ENCODE measurements around the gene ACAD8.
"Not testable (repeated sequence)": the region's sequence is repeated elsewhere in the genome, so short reads cannot be mapped to it uniquely, and the experiment has no call there.

Gene ACAD8

DNA sequence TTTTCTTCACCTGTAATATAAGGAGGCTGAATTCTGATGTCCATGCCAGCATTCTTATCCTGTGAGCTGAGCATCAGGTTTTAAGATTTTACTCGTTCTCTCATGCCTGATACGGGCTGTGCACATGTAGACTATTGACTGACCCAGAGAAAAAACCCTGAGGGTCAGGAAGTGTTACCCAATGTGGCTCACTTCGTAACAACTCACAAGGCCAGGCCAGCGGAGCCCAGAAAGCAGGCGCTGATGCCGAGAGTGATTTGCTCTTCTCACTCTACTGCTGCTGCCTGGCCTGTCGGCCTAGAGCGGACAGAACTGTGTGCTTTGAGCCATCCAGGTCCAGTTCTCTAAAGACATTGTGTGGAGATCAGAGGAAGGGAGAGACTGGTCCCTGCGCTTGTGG lies 11.0 kb upstream of the ACAD8 start:
- no peak for DNase-seq

DNA sequence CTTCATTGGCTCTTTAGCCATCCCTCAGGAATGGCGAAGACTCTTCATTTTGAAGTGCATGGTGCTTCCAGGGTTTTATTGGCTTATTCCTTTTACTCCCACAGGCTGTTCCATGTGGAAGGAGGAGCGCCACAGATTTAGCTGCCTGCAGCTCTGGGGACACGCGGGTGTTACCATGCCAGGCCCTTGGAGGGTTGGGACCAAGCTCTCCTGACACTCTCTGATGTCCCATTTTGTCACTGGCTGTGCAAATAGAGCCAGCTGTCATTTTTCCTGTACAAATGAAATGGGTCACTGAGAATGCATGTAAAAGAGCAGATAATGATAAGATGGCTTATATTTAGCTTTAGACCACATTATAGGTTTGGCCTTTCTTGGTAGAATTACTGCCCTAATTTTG lies 9.5 kb upstream of the ACAD8 start:
- no peak for DNase-seq

DNA sequence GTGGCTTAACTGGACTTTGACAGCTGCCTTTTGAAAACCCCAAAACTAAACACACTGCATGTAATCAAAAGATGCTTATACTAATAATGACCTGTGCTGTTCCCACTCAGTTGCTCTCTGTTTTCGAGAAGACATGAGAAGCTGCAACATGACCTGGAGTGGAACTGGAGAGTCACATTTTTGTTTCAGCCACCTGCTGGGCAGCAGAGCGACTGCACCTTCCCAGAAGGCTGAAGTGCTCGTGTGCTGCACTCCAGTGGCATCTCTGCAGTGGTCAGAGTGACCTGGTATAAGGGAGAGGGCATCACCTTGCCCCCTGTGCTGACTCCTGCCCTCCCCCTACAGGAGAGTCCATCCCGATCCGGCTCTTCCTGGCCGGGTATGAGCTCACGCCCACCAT lies 8.8 kb upstream of the ACAD8 start:
- DNase-seq = no peak

DNA sequence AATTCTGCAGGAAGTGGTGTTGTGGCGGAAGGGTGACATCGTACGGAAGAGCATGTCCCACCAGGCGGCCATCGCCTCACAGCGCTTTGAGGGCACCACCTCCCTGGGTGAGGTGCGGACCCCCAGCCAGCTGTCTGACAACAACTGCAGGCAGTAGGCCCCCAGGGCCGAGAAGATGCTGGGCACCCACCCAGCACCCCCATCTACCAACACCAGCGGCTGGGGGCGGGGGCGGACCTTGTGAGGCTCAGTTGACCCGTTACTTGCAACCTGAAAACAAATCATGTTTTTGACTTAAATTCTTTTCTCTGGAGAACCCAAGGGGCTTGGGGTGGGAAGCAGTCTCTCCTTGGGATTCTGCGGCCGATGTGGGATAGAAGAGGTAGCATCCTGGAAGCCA lies 7.9 kb upstream of the ACAD8 start:
- no peak for DNase-seq

DNA sequence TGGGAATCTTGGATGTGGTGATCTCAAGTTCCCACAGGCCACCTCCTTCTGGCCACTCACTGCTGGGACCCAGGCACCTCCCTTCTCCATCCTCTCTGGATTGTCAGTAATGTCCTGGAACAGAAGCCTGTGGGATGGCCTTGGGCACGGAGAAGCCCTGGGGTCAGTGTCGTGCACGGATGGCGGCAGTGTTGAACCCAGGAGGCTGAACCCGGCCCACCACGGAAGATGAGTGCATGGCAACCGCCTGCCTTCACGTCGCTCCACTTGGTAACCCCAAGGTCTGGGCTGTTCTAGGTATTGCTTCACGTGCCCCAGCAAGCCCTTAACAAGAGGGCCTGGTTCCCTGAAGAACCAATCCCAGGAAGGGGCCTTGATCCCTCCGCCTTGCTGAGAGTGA lies 7.3 kb upstream of the ACAD8 start:
- no peak for DNase-seq

DNA sequence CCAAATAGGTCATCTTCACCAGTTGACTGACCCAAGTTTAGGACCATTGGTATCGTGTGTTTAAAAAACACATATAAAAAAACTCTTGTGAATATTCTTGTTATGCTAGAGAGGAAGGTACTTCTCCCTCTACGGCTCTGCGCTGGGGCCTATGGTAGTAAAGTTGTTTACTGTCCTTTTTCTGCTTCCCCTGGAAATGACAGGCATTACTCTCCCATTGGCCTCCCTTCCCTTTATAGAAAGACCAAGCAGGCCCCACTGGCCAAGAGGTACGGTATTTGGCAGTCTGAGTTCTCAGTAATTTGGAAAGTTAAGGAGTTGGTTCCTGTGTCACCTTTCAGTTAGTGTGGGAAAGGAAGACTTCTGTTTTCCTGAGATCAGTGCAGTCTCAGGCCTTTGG lies 6.7 kb upstream of the ACAD8 start:
- DNase-seq = no peak

DNA sequence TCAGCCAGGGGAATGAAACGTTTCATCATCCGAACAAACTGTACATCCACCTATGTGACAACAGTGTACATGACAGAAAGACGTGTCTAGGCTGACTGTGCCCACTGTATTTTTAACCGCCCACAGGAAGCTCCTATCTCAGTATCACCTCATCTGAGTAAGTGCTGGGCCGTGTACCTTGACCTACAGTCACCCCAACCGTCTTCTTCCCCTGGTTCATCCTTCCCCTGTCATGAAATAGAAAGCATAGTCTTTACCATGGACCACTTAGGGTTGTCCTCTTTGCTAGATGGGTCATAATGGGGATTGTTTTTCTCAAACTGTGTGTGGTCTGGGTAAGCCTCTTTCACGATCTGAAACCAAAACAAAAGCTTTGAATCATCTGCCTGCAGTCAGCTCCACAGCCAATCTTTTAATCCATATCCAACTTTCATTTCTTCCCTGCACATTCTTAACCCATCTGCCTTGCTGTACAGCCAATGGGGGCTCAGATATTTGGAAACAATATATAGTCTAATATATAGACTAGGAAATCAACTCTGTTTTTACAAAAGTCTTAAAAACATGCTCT lies 4.4 kb upstream of the ACAD8 start:
- DNase-seq = no peak

DNA sequence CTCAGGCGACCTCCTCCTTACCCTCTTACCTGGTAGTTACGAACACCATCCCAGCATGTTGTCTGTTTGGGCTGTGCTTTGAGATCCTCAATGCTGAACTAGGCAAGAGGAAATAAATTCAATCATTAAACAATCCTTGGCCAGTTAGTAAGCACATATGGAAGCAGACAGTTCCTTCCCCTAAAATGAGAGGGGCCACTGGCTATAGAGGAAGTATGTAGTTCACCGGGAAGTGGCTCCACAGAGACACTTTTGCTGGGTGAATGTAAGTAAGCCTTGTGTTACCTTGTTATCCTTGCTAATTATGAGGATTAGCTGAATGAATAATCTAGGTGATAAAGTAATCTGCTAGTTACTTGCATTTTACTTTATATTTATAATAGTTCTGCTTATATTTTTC lies 3.1 kb upstream of the ACAD8 start:
- DNase-seq = peak; percentile 39

DNA sequence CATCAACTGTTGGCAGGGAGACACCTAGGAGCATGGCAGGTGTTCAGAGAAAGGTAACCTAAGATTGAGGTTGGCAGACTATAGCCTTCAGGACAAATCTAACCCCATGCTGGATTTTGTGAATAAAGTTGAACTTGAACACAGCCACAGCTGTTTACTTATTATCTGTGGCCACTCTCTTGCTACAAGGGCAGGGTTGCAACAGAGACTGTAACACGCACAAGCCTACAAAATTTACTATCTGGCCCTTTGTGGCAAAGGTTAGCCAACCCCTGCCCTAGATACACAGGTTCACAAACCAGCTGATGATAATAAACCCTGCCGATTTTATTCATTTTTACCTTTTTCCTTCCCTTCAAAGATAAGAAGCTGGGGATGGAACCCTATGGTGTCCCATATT lies 2.7 kb upstream of the ACAD8 start:
- no peak for DNase-seq

DNA sequence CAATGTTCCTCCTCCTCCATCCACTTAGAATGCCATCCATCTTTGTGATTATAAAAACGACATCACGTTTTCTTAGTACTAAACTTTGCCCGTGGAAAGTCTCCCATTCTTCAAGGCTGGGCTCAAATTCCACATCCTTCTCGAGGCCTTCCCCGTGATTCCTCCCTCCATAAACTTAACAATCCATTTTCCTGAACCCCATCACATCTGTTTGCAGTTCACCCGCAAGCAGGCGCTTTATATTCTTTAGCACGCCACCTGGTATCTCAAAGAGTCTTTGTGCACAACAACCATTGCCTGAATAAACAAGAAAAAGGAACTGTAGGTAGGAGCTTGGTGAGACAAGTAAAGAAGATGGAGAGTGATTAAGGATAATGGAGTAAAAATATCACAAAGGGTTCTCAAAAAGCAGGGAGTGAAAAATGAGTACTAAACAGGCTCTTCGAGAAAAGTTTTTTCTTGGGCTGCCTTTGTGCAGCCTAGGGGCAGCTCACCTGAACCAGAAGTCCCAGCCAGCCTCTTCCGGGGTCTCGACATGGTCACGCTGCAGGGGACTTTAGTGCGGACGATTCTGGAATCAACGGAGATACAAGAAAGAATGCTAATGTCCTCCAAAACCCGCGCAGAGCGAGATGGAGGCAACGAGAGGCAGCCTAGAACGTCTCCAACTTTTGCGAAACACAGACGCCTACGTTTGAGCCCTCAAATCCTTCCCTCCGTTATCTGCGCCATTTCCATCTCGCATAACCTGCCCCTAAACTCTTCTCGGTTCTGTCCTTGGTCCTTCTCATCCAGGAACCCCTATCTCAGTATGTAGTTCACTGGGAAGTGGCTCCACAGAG lies 801 bp upstream of the ACAD8 start:
- DNase-seq = peak; percentile 54

DNA sequence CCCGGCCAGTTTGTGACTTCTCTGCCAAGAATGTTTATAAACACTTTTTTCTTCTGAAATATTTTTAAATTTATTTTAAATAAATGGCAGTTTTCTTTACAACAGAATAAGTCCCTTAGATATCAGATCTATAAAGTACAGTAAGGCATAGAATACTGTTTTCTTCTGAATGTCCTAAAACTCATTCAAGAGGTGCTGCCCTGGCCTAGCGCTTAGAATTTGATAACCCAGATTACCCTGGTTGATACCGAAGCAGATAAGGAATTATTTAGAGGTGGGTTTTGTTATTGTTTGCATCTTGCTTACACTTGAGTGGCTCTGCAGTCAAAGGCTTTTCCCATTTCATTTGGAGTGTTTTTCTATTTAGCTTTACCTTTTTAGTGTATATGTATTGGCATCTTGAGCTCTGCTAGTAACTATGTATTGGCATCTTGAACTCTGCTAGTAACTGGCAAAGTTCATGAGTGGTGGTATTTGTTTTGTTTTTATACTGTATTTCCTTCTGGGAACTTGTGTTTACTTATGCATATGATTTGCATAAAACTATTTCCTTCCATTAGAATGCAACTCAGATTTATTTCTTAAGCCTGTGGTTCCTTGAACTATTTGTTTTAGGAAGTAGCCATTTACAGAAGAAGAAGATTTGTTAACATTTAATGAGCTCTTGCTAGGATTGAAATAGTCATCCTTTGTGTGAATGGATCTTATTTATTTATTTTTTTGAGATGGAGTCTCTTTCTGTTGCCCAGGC lies 1.2 kb downstream of the ACAD8 start:
- peak; percentile 60 for DNase-seq

DNA sequence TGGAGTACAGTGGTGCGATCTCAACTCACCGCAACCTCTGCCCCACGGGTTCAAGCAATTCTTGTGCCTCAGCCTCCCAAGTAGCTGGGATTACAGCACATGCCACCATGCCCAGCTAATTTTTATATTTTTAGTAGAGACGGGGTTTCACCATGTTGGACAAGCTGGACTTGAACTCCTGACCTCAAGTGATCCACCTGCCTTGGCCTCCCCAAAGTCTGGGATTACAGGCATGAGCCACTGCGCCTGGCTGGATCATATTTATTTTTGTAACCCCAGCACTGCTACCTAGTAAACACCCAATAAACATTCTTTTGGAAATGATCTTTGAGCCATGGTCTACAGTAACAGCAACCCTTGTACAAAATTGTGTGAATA lies 1.8 kb downstream of the ACAD8 start:
- DNase-seq = not testable (repeated sequence)

DNA sequence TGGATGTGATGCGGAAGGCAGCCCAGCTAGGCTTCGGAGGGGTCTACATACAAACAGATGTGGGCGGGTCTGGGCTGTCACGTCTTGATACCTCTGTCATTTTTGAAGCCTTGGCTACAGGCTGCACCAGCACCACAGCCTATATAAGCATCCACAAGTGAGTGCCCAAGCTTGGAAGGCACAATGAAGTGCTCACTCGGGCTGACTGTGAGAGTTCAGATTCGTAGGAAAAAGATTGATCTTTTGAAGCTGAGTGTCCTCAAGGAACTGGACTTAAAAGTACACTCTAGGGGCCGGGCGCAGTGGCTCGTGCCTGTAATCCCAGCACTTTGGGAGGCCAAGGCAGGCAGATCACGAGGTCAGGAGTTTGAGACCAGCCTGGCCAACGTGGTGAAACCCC lies 3.7 kb downstream of the ACAD8 start:
- no peak for DNase-seq

DNA sequence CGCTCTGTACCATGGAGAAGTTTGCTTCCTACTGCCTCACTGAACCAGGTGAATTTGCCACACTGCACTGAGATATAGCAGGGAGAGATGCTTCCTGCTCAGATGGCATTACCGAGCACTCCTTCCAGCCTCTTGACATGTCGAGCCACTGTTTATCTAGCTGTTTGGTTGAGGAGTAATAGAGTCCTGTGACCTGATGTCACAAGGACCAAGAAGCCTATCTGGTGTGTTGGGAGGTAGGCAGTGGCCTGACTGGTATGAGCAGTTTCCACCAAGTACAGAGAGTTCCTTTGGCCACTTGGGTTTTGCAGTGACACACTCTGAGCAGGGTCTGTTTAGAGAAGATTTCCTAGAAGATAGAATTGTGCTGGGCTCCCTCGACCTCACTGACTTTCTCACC lies 5.2 kb downstream of the ACAD8 start:
- DNase-seq = no peak

DNA sequence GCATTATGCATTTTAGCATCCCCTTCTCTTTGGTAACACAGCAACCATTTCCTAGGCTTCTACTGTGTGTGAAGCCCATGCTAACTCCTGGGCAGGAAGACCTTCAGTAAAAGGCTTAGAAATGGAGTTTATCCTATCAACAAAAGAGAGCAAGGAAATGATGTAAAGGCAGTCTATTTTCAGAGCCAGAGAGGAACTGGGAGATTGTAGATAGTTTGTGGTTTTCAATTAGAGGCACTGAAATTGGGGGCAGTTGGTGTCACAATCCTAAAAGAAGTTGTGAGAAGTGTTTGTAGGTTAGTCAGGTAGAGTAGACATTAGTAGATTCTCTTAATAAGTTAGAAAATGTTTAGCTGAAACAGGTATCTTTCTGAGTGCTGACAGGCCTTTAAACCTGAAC lies 7.1 kb downstream of the ACAD8 start:
- DNase-seq = no peak

DNA sequence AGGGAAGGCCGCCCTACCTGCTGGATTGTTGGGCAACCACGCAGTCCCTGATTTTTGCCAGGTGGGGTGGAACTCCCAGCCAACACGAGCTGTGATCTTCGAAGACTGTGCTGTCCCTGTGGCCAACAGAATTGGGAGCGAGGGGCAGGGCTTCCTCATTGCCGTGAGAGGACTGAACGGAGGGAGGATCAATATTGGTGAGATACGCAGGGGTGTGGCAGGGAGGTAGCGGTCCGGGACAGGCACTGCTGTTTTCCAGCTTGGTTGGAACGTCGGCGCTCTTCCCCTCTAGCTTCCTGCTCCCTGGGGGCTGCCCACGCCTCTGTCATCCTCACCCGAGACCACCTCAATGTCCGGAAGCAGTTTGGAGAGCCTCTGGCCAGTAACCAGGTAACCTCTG lies 7.6 kb downstream of the ACAD8 start:
- no peak for DNase-seq

DNA sequence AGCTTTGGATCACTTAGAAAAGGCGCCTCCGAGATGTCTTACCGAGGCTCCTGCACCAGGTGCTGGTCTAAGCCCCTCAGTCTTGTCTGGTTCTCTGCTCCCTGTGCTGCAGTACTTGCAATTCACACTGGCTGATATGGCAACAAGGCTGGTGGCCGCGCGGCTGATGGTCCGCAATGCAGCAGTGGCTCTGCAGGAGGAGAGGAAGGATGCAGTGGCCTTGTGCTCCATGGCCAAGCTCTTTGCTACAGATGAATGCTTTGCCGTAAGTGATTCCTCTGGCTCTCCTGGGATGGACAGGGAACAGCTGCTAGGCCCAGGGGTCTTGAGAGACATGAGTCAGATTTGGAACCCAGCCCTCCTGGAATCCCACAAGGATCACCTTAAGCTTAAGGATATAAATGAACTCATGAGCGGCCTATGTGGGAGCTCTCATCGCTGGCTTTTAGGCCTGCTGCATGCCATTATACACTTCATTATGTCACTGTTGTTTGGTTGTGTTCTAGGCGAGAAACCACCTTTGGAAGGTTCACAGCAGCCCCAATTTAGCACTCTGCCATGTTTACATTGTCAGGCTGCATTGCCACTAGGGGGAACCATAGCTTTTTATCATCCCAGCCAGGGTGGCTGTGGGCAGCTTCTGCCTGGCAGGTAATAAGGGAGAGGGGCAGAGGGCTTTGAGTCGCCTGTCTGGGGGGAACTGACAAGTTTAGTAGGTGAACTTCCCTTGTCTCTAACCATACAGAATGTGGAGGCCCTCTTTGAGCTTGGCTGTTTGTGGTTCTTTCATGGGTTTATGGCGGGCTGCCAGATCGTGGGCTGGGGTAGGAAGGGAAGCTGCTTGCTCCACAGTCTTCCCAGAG lies 8.5 kb downstream of the ACAD8 start:
- peak; percentile 15 for DNase-seq

DNA sequence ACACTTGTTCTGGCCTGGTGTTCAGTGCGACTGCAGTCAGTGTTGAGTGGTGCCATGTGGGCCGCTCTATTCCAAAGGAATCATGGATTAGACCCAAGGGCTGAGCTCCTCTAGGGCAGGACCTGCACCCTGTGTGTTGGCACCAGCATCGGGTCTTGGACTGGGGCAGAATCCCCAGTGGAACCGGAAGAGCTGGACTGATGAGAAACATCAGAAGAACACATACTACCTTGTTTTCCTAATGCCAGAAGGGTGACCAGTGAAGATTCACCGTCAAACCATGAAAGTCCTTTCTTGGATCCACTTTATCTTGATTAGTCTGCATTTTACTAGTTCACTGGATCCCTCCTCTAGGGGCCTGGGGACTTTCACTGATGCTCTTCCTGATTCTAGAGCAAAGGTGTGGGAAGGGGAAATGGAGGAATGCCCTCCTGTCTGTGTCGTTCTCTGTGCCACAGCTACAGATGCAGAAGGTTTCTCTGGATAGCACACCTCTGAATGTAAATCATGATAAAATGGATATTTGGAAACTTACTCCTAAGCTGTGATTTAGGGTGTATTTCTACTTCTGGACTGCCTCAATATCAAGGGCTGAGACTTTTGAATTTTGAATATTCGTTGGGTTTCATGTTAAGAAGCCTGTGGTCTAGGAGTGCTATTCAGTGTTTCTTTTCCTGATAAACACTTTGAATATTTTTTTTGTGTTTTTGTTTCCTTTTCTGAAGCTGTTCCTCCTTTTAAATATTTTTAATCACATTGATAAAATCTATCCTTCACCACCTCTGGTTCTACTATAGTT lies 11.8 kb downstream of the ACAD8 start:
- no peak for DNase-seq

DNA sequence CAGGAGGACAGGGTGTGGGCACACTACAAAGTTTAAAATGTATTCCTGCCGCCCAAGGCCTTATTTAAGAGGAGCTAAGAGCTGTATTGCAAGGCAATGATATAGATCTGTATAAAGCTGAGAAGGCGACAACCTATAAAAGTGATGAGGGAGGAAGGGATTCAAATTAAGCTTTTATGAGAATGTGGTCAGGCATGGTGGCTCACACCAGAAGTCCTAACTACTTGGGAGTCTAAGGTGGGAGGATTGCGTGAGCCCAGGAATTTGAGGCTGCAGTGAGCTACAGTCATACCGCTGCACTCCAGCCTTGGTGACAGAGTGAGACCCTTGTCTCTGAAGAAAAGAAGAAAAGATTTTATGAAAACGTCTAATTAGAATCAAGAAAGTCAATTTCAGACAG lies 13.1 kb downstream of the ACAD8 start:
- no peak for DNase-seq

DNA sequence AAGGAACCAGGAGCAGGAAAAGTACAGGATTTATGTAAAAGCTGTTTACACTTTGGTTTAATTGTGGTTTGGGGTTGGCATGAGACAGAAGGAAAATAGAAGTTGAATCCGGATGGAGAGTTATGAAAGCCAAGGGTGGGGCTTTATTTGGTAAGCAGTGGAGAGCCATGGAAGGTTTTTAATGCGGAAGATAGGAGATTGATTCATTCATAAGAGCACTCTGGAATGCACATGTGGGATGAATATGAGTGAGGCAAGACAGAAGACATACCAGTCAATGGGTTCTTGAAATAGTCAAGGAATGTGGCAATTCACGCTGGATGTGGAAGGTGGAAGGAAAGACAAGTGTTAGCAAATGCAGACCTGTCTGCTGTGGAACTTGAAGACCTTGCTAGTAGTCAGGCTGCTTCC lies 13.5 kb downstream of the ACAD8 start:
- DNase-seq = peak; percentile 75

DNA sequence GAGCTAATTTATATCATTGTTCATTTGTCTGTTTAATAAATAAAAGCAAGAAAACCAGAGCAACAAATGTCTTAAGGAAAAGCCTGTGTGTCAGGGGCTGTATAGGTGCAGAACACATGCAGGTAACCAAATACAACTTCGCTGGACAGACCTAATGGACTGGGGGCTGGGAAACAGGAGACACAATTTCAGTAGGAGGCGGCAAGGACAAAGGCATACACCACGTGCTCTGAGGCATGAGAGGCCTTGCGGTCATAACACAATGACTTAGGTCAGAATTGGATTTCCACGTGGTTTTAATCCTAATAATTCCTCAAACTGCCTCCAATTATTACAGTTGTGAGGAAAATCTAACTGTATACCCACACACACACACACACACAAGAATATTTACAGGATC lies 14.1 kb downstream of the ACAD8 start:
- no peak for DNase-seq

DNA sequence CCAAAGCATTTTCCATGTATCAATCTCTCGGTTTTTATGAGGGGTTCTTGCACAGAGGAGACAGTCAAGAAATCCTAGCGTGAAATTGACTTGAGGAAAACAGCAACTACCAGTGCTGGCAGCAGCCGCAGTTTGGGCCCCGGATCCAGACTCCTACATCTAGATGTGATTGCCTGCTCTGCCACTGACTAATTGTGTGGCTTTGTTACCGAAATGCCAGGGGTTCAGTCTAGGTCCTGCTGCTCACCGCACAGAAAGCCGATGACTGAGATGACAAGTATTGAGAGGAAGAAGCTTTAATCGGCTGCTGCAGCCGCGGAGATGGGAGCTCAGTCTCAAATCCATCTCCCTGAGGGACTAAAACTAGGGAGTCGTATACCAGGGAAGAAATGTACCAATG lies 14.6 kb downstream of the ACAD8 start:
- no peak for DNase-seq
